ENCODE results near the gene COL7A1.
"Not testable (repeated sequence)": the region's sequence is repeated elsewhere in the genome, so short reads cannot be mapped to it uniquely, and the experiment has no call there.

COL7A1 gene

GRCh38 chr3:48543271-48543866, 51.8 kb downstream of the COL7A1 start:
- DNase-seq = no peak

GRCh38 chr3:48538451-48538850, 56.7 kb downstream of the COL7A1 start:
- no peak for DNase-seq

- no peak for DNase-seq
Observed at GRCh38 chr3:48536785-48537184, 58.3 kb downstream of the COL7A1 start.

GRCh38 chr3:48536116-48536515, 59.0 kb downstream of the COL7A1 start:
- DNase-seq = no peak

- DNase-seq = no peak
Observed at GRCh38 chr3:48535578-48535977, 59.6 kb downstream of the COL7A1 start.

GRCh38 chr3:48532977-48533337, 62.2 kb downstream of the COL7A1 start:
- no peak for DNase-seq

- DNase-seq = no peak
Observed at GRCh38 chr3:48532271-48532976, 62.7 kb downstream of the COL7A1 start.

GRCh38 chr3:48530701-48531100, 64.4 kb downstream of the COL7A1 start:
- not testable (repeated sequence) for DNase-seq

GRCh38 chr3:48528754-48529153, 66.4 kb downstream of the COL7A1 start:
- DNase-seq = no peak

GRCh38 chr3:48528048-48528447, 67.1 kb downstream of the COL7A1 start:
- no peak for DNase-seq

- no peak for DNase-seq
Observed at GRCh38 chr3:48524970-48525369, 70.2 kb downstream of the COL7A1 start.

GRCh38 chr3:48521635-48522034, 73.5 kb downstream of the COL7A1 start:
- no peak for DNase-seq

- no peak for DNase-seq
Observed at GRCh38 chr3:48519277-48519643, 75.9 kb downstream of the COL7A1 start.

- no peak for DNase-seq
Observed at GRCh38 chr3:48518638-48519276, 76.4 kb downstream of the COL7A1 start.

- no peak for DNase-seq
Observed at GRCh38 chr3:48518069-48518468, 77.1 kb downstream of the COL7A1 start.

GRCh38 chr3:48516571-48516970, 78.6 kb downstream of the COL7A1 start:
- DNase-seq = no peak

GRCh38 chr3:48514431-48515227, 80.5 kb downstream of the COL7A1 start:
- no peak for DNase-seq
